ENCODE results near the gene MAP1S. TPM values are rescaled to one million over a fixed set of nuclear protein-coding genes. Genes with fewer than 3 reads are reported as not detected.

Gene MAP1S
- total RNA-seq, 1 donor from 2014 or later = 80.5 TPM

GRCh38 chr19:17735410-17735809 is 16.1 kb downstream of the MAP1S start:
- TF ChIP-seq, protein P1, sequence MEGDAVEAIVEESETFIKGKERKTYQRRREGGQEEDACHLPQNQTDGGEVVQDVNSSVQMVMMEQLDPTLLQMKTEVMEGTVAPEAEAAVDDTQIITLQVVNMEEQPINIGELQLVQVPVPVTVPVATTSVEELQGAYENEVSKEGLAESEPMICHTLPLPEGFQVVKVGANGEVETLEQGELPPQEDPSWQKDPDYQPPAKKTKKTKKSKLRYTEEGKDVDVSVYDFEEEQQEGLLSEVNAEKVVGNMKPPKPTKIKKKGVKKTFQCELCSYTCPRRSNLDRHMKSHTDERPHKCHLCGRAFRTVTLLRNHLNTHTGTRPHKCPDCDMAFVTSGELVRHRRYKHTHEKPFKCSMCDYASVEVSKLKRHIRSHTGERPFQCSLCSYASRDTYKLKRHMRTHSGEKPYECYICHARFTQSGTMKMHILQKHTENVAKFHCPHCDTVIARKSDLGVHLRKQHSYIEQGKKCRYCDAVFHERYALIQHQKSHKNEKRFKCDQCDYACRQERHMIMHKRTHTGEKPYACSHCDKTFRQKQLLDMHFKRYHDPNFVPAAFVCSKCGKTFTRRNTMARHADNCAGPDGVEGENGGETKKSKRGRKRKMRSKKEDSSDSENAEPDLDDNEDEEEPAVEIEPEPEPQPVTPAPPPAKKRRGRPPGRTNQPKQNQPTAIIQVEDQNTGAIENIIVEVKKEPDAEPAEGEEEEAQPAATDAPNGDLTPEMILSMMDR (IDR thresholded peaks at IDR 0.05) = no peak
- no peaks in the 10 kb centered on the region for H3K27me3 Mint-ChIP-seq
- ChIA-PET POLR2A (interaction anchor here (1.0 kb wide), 1 partner anchor 16 kb away, joined by 3 read pairs; the partner anchor contains the start of gene FCHO1), CTCF (no interaction called here)
- H3K4me1 Mint-ChIP-seq = peaks cover 42% of the 10 kb centered on the region
- H3K4me3 Mint-ChIP-seq = no peak overlapping the region
- H3K9me3 Mint-ChIP-seq = no peaks in the 10 kb centered on the region
- peak overlapping the region; percentile 41 for H3K27ac Mint-ChIP-seq
- intact Hi-C loops (cut with micrococcal nuclease) = loop anchor here (5.0 kb wide), 1 partner anchor 42 kb away; no protein-coding TSS in a partner anchor
- no peak for ATAC-seq (ENCODE audit: low read depth)
- peaks cover 52% of the 10 kb centered on the region for H3K36me3 Mint-ChIP-seq (ENCODE audit: low read depth)
- no peak for DNase-seq

DNA sequence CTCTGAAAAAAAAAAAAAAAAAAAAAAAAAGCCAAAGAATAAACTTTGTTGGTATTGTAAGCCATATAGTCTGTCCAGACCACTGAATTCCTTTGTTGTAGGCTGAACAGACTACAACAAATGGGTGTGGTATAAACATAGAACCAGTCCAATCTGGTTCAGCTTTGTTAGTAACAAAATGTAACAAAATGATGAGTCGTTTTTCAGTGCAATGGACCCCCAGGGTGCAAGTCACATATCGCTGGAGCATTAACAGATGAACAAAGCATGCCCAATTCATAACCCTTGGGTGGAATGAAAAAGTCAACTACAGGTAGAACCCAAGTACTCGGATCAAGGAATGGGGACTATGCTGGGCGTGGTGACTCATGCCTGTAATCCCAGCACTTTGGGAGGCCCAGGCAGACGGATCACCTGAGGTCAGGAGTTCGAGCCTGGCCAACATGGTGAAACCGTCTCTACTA is 18.4 kb downstream of the MAP1S start:
- peak overlapping the region; percentile 41 for H3K27ac Mint-ChIP-seq
- intact Hi-C loops (cut with micrococcal nuclease) = loop anchor here (5.0 kb wide), 1 partner anchor 40 kb away; no protein-coding TSS in a partner anchor
- TF ChIP-seq, protein P1 (IDR thresholded peaks at IDR 0.05) = no peak
- H3K4me3 Mint-ChIP-seq = no peak overlapping the region
- H3K36me3 Mint-ChIP-seq (ENCODE audit: low read depth) = peaks cover 29% of the 10 kb centered on the region
- H3K27me3 Mint-ChIP-seq = no peaks in the 10 kb centered on the region
- ChIA-PET CTCF (interaction anchor here (2.5 kb wide), 1 partner anchor 17 kb away, joined by 13 read pairs; no protein-coding TSS in a partner anchor), POLR2A (interaction anchor here (0.6 to 7.5 kb wide), 3 partner anchors 15 to 45 kb away, joined by 3 to 108 read pairs (median 9); partner anchors contain the start of gene FCHO1)
- no peaks in the 10 kb centered on the region for H3K9me3 Mint-ChIP-seq
- peaks cover 38% of the 10 kb centered on the region for H3K4me1 Mint-ChIP-seq
- ATAC-seq (ENCODE audit: low read depth) (no peak), DNase-seq (no peak)

GRCh38 chr19:17739121-17739875 is 20.0 kb downstream of the MAP1S start:
- ATAC-seq (ENCODE audit: low read depth) = peak; percentile 84
- Mint-ChIP-seq H3K27ac (peak overlapping the region; percentile 83), H3K4me3 (peak overlapping the region; percentile 75), H3K27me3 (no peaks in the 10 kb centered on the region), H3K9me3 (no peaks in the 10 kb centered on the region), H3K4me1 (peaks cover 43% of the 10 kb centered on the region), H3K36me3 (ENCODE audit: low read depth) (peaks cover 16% of the 10 kb centered on the region)
- ChIA-PET POLR2A (interaction anchor here (0.6 to 7.5 kb wide), 9 partner anchors 9 to 257 kb away, joined by 3 to 108 read pairs (median 4); partner anchors contain the start of gene FCHO1), CTCF (interaction anchor here (1.1 to 2.5 kb wide), 3 partner anchors 15 to 35 kb away, joined by 3 to 13 read pairs (median 5); no protein-coding TSS in a partner anchor)
- intact Hi-C loops (cut with micrococcal nuclease) = loop anchor here (1.0 to 5.0 kb wide), 3 partner anchors 8 to 38 kb away; partner anchors contain the start of gene FCHO1
- DNase-seq = peak; percentile 68
- TF ChIP-seq, protein P1 (IDR thresholded peaks at IDR 0.05) = no peak

- Mint-ChIP-seq H3K27ac (peak overlapping the region; percentile 36), H3K4me3 (no peak overlapping the region), H3K36me3 (ENCODE audit: low read depth) (peaks cover 3% of the 10 kb centered on the region), H3K9me3 (no peaks in the 10 kb centered on the region), H3K4me1 (peaks cover 48% of the 10 kb centered on the region), H3K27me3 (no peaks in the 10 kb centered on the region)
- ChIA-PET CTCF (interaction anchor here (2.5 kb wide), 1 partner anchor 13 kb away, joined by 9 read pairs; no protein-coding TSS in a partner anchor), POLR2A (interaction anchor here (0.6 to 7.5 kb wide), 3 partner anchors 11 to 106 kb away, joined by 3 to 108 read pairs (median 10); partner anchors contain the start of genes FCHO1 and JAK3)
- ATAC-seq (ENCODE audit: low read depth) = no peak
- intact Hi-C loops (cut with micrococcal nuclease) = no loop called here
- DNase-seq = no peak
- TF ChIP-seq, protein P1 (IDR thresholded peaks at IDR 0.05) = no peak
Observed at GRCh38 chr19:17741456-17741855, 22.2 kb downstream of the MAP1S start.

Measured in activated B cell treated with CpG ODN at 0.5 μM for 24 hours (primary cell).